ENCODE measurements around the gene SLC38A3.

SLC38A3 gene

GRCh38 chr3:50192124-50192523 lies 12.9 kb upstream of the SLC38A3 start:
- no peak for DNase-seq (ENCODE audit: low spot score)

GRCh38 chr3:50192689-50193141 lies 12.4 kb upstream of the SLC38A3 start:
- DNase-seq (ENCODE audit: low spot score) = peak; percentile 66

- no peak for DNase-seq (ENCODE audit: low spot score)
Measured at GRCh38 chr3:50193286-50193685, 11.8 kb upstream of the SLC38A3 start.

GRCh38 chr3:50193746-50194127 lies 11.3 kb upstream of the SLC38A3 start:
- DNase-seq (ENCODE audit: low spot score) = no peak

- DNase-seq (ENCODE audit: low spot score) = peak; percentile 74
Measured at GRCh38 chr3:50194128-50194902, 10.8 kb upstream of the SLC38A3 start.

- DNase-seq (ENCODE audit: low spot score) = no peak
Measured at GRCh38 chr3:50194903-50195500, 10.1 kb upstream of the SLC38A3 start.

GRCh38 chr3:50195501-50196252 lies 9.4 kb upstream of the SLC38A3 start:
- DNase-seq (ENCODE audit: low spot score) = no peak

- no peak for DNase-seq (ENCODE audit: low spot score)
Measured at GRCh38 chr3:50196253-50196801, 8.7 kb upstream of the SLC38A3 start.

GRCh38 chr3:50201573-50202315 lies 3.3 kb upstream of the SLC38A3 start:
- no peak for DNase-seq (ENCODE audit: low spot score)

- DNase-seq (ENCODE audit: low spot score) = no peak
Measured at GRCh38 chr3:50202353-50203112, 2.5 kb upstream of the SLC38A3 start.

GRCh38 chr3:50203113-50203808 lies 1.8 kb upstream of the SLC38A3 start:
- no peak for DNase-seq (ENCODE audit: low spot score)

GRCh38 chr3:50203809-50204803 lies 965 bp upstream of the SLC38A3 start:
- DNase-seq (ENCODE audit: low spot score) = no peak

GRCh38 chr3:50205413-50206276 lies 574 bp downstream of the SLC38A3 start:
- no peak for DNase-seq (ENCODE audit: low spot score)

- no peak for DNase-seq (ENCODE audit: low spot score)
Measured at GRCh38 chr3:50207359-50208042, 2.4 kb downstream of the SLC38A3 start.

- DNase-seq (ENCODE audit: low spot score) = no peak
Measured at GRCh38 chr3:50208677-50209344, 3.7 kb downstream of the SLC38A3 start.

- no peak for DNase-seq (ENCODE audit: low spot score)
Measured at GRCh38 chr3:50210176-50210509, 5.1 kb downstream of the SLC38A3 start.
